Measurements from ENCODE around the gene DUSP28. TPM values are rescaled to one million over a fixed set of nuclear protein-coding genes. Genes with fewer than 3 reads are reported as not detected.

DUSP28 gene
- total RNA-seq, 4 donors from 2014 or later = 5.5 to 8.1 (median 7.4) TPM

GRCh38 chr2:240590681-240591111, 30.5 kb downstream of the DUSP28 start:
- TF ChIP-seq CTCF (IDR thresholded peaks at IDR 0.05) = no peak
- no peak for TF ChIP-seq POLR2A (IDR thresholded peaks at IDR 0.05)
- 94 to 98% methylated on average over 7 to 21 of the region's 21 CpGs for WGBS, 2 donors
- intact Hi-C loops (cut with DNase I; ENCODE audit: low total_unique reads) = no loop called here
- DNase-seq (ENCODE audit: low spot score in 2 of 2) = no peak
- H3K4me3 ChIP-seq (ENCODE audit: low read depth, poor library complexity, severe bottlenecking) = no peak overlapping the region

- TF ChIP-seq CTCF (IDR thresholded peaks at IDR 0.05) = no peak
- no peak for TF ChIP-seq POLR2A (IDR thresholded peaks at IDR 0.05)
- H3K4me3 ChIP-seq (ENCODE audit: low read depth, poor library complexity, severe bottlenecking) = no peak overlapping the region
- DNase-seq (ENCODE audit: low spot score in 2 of 2) = no peak
- intact Hi-C loops (cut with DNase I; ENCODE audit: low total_unique reads) = no loop called here
- 85 to 90% methylated on average over 6 of the region's 6 CpGs for WGBS, 2 donors
Measured at GRCh38 chr2:240591226-240591625, 31.1 kb downstream of the DUSP28 start.

- DNase-seq (ENCODE audit: low spot score in 2 of 2) = no peak
- WGBS, 2 donors = 96 to 98% methylated on average over 13 of the region's 13 CpGs
- TF ChIP-seq CTCF (IDR thresholded peaks at IDR 0.05) (no peak), POLR2A (IDR thresholded peaks at IDR 0.05) (no peak)
- intact Hi-C loops (cut with DNase I; ENCODE audit: low total_unique reads) = no loop called here
- no peak overlapping the region for H3K4me3 ChIP-seq (ENCODE audit: low read depth, poor library complexity, severe bottlenecking)
Measured at GRCh38 chr2:240591784-240592183, 31.6 kb downstream of the DUSP28 start.

- intact Hi-C loops (cut with DNase I; ENCODE audit: low total_unique reads) = no loop called here
- H3K4me3 ChIP-seq (ENCODE audit: low read depth, poor library complexity, severe bottlenecking) = no peak overlapping the region
- WGBS, 2 donors = 79 to 88% methylated on average over 18 to 20 of the region's 20 CpGs
- DNase-seq (ENCODE audit: low spot score in 2 of 2) = peak in 1 of 2 donors; percentile 72
- TF ChIP-seq POLR2A (IDR thresholded peaks at IDR 0.05) (no peak), CTCF (IDR thresholded peaks at IDR 0.05) (no peak)
Measured at GRCh38 chr2:240593026-240593702, 33.0 kb downstream of the DUSP28 start.

- DNase-seq (ENCODE audit: low spot score in 2 of 2) = peak in 1 of 2 donors; percentile 75
Measured at GRCh38 chr2:240593703-240594451, 33.7 kb downstream of the DUSP28 start.

More at GRCh38 chr2:240593703-240594451, 33.7 kb downstream of the DUSP28 start:
- 86 to 89% methylated on average over 14 to 19 of the region's 19 CpGs for WGBS, 2 donors
- no peak for TF ChIP-seq POLR2A (IDR thresholded peaks at IDR 0.05)
- no peak for TF ChIP-seq CTCF (IDR thresholded peaks at IDR 0.05)
- H3K4me3 ChIP-seq (ENCODE audit: low read depth, poor library complexity, severe bottlenecking) = no peak overlapping the region
- intact Hi-C loops (cut with DNase I; ENCODE audit: low total_unique reads) = no loop called here
